Stomach (tissue), 4 donors: ENCODE measurements around the gene C5AR2.

ENCODE experiments used
- EP300 ChIP-seq: sonication (generic); formaldehyde crosslinking; IDR thresholded peaks from one replicate; pipeline ENCODE4 v1.6.1; 2017; ENCODE audit warnings: antibody characterized with exemption
- TF ChIP-seq, protein P1 (sequence below), 7 experiments: fragments of 450-650 bp in 4 of 7; fragments of 200-600 bp in 3 of 7; sonication (generic) in 3 of 7; IDR thresholded peaks; one replicate each; pipeline ENCODE4 v1.5.1; 2016 to 2019; ENCODE audit warnings: antibody characterized with exemption in 7 of 7, control low read depth in 2 of 7, mild to moderate bottlenecking in 1 of 7

DNA sequence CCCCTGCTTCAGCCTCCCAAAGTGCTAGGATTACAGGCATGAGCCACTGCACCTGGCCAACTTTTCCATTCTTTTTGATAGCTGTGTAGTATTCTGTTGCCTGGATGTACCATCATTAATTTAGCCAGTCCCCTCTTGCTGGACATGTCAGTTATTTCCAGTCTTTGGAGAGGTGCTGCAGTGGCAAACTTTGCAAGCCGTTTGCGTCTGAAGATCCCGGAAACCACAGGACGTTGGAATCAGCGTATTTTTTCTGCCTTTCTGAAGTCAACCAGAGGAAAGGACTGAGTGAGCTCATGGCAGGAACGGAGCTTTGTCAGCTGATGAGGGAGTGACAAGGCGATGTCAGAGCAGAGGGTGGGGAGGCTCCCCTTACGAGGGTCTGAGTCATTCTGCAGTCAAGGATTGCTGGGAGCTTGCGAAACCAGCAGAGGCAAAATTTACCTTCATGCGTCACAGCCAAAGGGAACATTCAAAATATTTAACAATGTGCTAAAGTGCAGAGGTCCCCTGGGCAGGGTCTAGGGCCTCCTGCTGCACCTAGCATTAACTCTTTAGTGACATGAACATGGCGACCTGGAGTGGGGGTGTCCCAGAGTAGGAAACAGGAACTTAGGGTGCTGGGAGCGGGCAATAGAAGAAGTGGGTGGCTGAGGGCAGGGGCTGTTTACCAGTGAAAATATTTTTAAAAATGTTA, 16.7 kb upstream of the C5AR2 start:
- no peak for TF ChIP-seq EP300
- TF ChIP-seq, protein P1, sequence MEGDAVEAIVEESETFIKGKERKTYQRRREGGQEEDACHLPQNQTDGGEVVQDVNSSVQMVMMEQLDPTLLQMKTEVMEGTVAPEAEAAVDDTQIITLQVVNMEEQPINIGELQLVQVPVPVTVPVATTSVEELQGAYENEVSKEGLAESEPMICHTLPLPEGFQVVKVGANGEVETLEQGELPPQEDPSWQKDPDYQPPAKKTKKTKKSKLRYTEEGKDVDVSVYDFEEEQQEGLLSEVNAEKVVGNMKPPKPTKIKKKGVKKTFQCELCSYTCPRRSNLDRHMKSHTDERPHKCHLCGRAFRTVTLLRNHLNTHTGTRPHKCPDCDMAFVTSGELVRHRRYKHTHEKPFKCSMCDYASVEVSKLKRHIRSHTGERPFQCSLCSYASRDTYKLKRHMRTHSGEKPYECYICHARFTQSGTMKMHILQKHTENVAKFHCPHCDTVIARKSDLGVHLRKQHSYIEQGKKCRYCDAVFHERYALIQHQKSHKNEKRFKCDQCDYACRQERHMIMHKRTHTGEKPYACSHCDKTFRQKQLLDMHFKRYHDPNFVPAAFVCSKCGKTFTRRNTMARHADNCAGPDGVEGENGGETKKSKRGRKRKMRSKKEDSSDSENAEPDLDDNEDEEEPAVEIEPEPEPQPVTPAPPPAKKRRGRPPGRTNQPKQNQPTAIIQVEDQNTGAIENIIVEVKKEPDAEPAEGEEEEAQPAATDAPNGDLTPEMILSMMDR (IDR thresholded peaks at IDR 0.05), result no peak
